ENCODE results near the gene TMEM140.

The TMEM140 gene

DNA sequence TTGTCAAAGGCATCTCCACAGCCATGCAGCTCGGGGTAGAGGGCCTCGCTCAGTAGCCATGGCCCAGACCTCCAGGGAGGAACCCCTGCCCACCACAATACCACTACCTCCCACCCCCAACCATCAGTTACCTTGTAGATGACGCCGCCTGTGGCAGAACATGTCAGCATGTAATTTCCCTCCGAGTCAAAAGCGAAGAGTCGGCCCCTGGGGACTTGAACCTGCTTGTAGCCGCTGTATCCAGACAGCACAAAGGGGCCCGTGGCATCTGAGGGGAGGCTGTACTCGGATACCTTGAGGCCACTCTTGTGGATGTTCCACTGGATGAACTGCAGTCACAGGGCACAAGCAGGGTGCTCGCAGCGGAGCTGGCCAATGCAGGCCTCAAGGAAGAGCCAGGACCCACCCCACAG is 39.0 kb downstream of the TMEM140 start:
- H3K9me3 ChIP-seq (ENCODE audit: control insufficient read depth, insufficient read depth, low read length): peaks cover 2% of the 10 kb centered on the region
- peaks cover 3% of the 10 kb centered on the region; the same call in 1 of the 2 replicates for H3K36me3 ChIP-seq (ENCODE audit: insufficient read depth, low read length)
- no peaks in the 10 kb centered on the region for H3K4me1 ChIP-seq (ENCODE audit: insufficient read depth, low read length)
- no peak overlapping the region for H3K9ac ChIP-seq (ENCODE audit: low read depth, low read length)

DNA sequence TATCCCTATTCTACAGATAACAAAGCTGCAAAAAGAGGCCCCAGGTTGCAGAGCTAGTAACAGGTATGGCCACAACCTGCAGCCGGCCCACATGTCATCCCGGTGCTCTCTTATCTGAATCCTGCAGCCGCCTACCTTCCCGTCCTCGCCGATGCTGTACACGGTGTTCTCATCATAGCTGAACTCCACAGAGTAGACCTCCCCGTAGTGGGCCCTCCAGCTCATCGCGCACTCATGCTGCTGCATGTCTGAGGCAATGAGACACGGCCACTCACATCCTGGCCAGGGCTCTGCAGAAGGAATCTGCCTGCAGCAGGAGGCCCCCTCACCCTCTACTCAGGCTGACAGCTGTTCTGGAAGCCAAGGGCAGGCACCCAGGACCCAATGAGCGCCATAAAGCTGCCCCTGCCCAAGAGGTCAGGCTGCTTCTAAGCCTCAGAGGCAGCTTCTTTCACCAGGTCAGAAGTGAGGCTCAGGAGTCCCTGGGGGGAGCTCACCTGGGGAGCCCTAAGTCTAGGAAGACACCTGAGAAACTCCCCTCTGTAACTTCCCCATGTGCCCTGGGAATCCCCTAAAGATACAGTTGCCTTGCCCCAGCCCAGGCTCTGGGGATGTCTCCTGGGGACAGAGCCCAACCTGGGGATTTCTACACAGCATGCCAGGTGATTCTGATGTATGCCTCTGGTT is 40.6 kb downstream of the TMEM140 start:
- H3K9ac ChIP-seq (ENCODE audit: low read depth, low read length): no peak overlapping the region

DNA sequence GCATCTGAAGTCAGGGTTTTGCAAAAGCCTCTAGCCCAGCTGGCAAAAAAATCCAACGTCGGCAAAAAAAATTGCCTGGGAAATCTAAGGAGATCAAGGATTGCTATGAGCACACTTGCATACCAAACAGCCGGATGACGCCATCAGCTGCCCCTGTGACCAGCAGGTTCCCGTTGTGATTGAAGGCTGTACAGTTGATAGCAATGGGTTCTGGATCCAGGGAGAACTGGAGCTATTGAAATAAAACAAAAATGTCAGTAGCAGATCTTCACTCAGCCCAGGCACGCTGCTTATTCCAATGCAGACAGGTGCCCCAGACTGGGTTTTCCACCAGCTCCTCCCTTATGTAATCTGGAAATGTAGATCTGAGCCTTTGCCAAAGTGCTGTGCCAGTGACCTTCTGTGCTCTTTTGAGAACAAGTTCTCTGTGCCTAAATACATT is 41.4 kb downstream of the TMEM140 start:
- H3K9ac ChIP-seq (ENCODE audit: low read depth, low read length): no peak overlapping the region
- H3K36me3 ChIP-seq (ENCODE audit: insufficient read depth, low read length): peaks cover 3% of the 10 kb centered on the region; the same call in 1 of the 2 replicates
- H3K9me3 ChIP-seq (ENCODE audit: control insufficient read depth, insufficient read depth, low read length): no peaks in the 10 kb centered on the region

More for the DNA sequence above, 40.6 kb downstream of the TMEM140 start:
- Histone ChIP-seq H3K9me3 (ENCODE audit: control insufficient read depth, insufficient read depth, low read length) (no peaks in the 10 kb centered on the region), H3K36me3 (ENCODE audit: insufficient read depth, low read length) (peaks cover 3% of the 10 kb centered on the region; the same call in 1 of the 2 replicates), H3K4me1 (ENCODE audit: insufficient read depth, low read length) (no peaks in the 10 kb centered on the region; the same call in 1 of the 2 replicates)

DNA sequence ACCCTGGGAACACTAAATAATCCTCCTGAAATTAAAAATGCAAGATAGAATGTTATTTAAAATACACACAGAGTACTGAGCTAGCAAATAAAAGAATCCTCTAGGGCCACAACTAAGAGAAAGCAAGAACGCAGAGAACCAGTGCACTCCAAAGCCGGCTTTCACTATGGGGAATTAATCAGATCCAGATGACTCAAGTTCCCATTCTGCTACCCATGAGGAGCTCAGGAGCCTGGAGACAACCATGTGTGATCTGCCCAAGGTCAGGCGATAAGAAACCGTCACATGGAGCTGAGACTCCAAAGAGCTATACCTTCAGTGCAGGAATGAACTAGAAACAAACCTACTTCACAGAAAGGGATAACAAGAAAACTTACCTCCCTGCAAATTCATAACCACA is 42.1 kb downstream of the TMEM140 start:
- no peaks in the 10 kb centered on the region for H3K9me3 ChIP-seq (ENCODE audit: control insufficient read depth, insufficient read depth, low read length)
- H3K4me1 ChIP-seq (ENCODE audit: insufficient read depth, low read length): no peaks in the 10 kb centered on the region; the same call in 1 of the 2 replicates
- peaks cover 3% of the 10 kb centered on the region; the same call in 1 of the 2 replicates for H3K36me3 ChIP-seq (ENCODE audit: insufficient read depth, low read length)
- no peak overlapping the region for H3K9ac ChIP-seq (ENCODE audit: low read depth, low read length)

More for the DNA sequence above, 41.4 kb downstream of the TMEM140 start:
- H3K4me1 ChIP-seq (ENCODE audit: insufficient read depth, low read length): no peaks in the 10 kb centered on the region; the same call in 1 of the 2 replicates

DNA sequence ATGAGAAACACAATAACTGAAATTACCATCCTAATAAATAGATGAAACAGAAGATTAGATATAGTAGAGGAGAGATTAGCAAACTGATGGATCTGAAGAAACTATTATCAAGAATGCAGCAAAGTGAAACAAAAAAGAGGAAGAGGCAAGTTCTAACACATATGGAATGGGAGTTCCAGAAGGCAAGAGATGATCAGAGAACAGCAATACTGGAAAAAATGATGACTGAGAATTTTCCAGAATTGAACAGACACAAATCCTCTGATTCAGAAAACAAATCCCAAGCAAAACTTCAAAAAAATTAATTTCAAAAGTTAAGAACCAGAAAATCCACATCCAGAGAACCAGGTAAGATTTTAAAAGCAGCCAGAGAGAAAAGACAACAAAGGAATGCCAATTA is 42.8 kb downstream of the TMEM140 start:
- no peaks in the 10 kb centered on the region; the same call in 1 of the 2 replicates for H3K36me3 ChIP-seq (ENCODE audit: insufficient read depth, low read length)
- H3K9me3 ChIP-seq (ENCODE audit: control insufficient read depth, insufficient read depth, low read length): no peaks in the 10 kb centered on the region
- H3K9ac ChIP-seq (ENCODE audit: low read depth, low read length): no peak overlapping the region
- no peaks in the 10 kb centered on the region; the same call in 1 of the 2 replicates for H3K4me1 ChIP-seq (ENCODE audit: insufficient read depth, low read length)

DNA sequence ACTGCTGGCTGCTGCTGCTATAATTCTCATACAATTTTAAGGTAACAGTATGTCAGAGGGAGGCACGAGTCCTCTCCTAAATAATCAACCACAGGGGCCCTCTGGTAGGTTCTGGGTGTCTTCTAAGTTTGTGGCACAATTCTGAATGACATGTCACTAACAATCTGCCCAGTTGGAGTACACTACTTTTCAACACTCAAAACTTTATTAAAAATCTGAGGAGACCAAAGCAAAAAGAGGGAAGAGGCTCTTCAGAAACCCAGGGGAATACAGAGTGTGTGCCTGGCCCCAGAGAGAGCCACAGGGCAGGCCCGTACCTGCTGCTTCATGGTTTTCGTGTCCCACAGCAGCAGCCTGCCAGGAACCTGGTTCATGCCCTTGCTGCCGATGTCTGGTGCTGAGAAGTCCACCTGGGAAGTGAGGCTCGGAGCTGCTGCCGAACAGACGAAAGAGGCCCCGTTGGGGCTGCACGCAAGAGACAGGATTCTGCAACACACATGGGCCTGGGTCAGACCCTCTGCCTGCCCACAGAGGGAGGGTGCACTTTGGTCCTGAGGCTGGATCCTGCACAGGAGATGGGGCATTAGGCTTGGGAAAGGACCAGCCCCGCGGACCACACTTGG is 45.2 kb downstream of the TMEM140 start:
- H3K9ac ChIP-seq (ENCODE audit: low read depth, low read length): no peak overlapping the region
- H3K4me1 ChIP-seq (ENCODE audit: insufficient read depth, low read length): no peaks in the 10 kb centered on the region; the same call in 1 of the 2 replicates
- 0 out of 2 replicates have a peak, but pooled peaks cover 5% of the 10 kb centered on the region for H3K36me3 ChIP-seq (ENCODE audit: insufficient read depth, low read length)
- no peaks in the 10 kb centered on the region for H3K9me3 ChIP-seq (ENCODE audit: control insufficient read depth, insufficient read depth, low read length)

DNA sequence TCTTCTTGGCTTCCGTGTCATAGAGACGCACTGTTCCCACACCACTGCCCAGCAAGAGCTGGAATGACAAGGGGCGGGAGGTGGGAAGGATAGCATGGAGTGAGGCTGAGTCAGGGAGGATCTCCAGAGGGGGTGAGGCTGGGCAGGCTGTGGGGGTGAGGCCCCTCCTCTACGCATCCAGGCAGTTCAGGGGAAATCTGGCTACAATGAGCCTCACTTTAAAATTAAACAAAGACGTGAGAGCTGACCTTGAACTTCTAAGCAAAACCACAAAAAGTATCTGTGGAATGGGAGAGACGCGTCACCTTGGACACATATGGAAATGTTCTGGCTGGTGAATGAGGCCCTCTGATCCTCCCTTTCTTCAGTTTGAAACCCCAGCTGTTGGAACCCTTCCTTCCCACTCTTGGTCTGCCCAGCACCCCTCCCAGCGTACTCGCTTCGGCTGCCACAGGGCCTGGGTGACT is 45.8 kb downstream of the TMEM140 start:
- H3K9ac ChIP-seq (ENCODE audit: low read depth, low read length): no peak overlapping the region
- no peaks in the 10 kb centered on the region for H3K9me3 ChIP-seq (ENCODE audit: control insufficient read depth, insufficient read depth, low read length)
- no peaks in the 10 kb centered on the region; the same call in 1 of the 2 replicates for H3K4me1 ChIP-seq (ENCODE audit: insufficient read depth, low read length)
- 0 out of 2 replicates have a peak, but pooled peaks cover 5% of the 10 kb centered on the region for H3K36me3 ChIP-seq (ENCODE audit: insufficient read depth, low read length)

- H3K4me1 ChIP-seq (ENCODE audit: insufficient read depth, low read length): peaks cover 3% of the 10 kb centered on the region
- H3K9ac ChIP-seq (ENCODE audit: low read depth, low read length): no peak overlapping the region
These were observed 46.7 kb downstream of the TMEM140 start for GRCh38 chr7:135194494-135195095.

DNA sequence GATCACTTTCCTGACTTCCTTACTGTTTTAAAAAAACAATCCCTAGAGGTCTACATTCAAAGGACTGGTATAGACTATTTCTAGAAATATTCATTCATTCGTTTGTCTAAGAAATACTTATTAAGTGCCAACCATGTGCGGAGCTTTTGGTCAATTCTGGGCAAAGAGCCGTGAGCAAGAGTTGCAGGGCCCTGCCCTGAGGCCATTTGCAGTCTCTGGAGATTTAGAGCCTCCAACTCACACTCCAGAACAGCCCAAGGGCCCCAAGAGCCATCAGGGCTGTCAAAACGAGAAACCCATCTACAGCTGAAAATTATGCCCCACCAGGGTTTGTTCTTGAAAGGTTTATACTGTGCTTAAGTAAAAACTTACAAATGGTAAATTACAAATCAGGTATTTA is 47.3 kb downstream of the TMEM140 start:
- Histone ChIP-seq H3K36me3 (ENCODE audit: insufficient read depth, low read length) (0 out of 2 replicates have a peak, but pooled peaks cover 5% of the 10 kb centered on the region), H3K4me1 (ENCODE audit: insufficient read depth, low read length) (peaks cover 7% of the 10 kb centered on the region), H3K9ac (ENCODE audit: low read depth, low read length) (no peak overlapping the region), H3K9me3 (ENCODE audit: control insufficient read depth, insufficient read depth, low read length) (no peaks in the 10 kb centered on the region)

More at GRCh38 chr7:135194494-135195095, 46.7 kb downstream of the TMEM140 start:
- Histone ChIP-seq H3K9me3 (ENCODE audit: control insufficient read depth, insufficient read depth, low read length) (no peaks in the 10 kb centered on the region), H3K36me3 (ENCODE audit: insufficient read depth, low read length) (0 out of 2 replicates have a peak, but pooled peaks cover 5% of the 10 kb centered on the region)

- Histone ChIP-seq H3K4me1 (ENCODE audit: insufficient read depth, low read length) (peaks cover 8% of the 10 kb centered on the region), H3K9me3 (ENCODE audit: control insufficient read depth, insufficient read depth, low read length) (no peaks in the 10 kb centered on the region), H3K9ac (ENCODE audit: low read depth, low read length) (no peak overlapping the region), H3K36me3 (ENCODE audit: insufficient read depth, low read length) (0 out of 2 replicates have a peak, but pooled peaks cover 5% of the 10 kb centered on the region)
These were observed 48.2 kb downstream of the TMEM140 start for GRCh38 chr7:135195968-135196629.

GRCh38 chr7:135197343-135197742 is 49.5 kb downstream of the TMEM140 start:
- Histone ChIP-seq H3K9ac (ENCODE audit: low read depth, low read length) (no peak overlapping the region), H3K9me3 (ENCODE audit: control insufficient read depth, insufficient read depth, low read length) (no peaks in the 10 kb centered on the region), H3K4me1 (ENCODE audit: insufficient read depth, low read length) (peaks cover 8% of the 10 kb centered on the region), H3K36me3 (ENCODE audit: insufficient read depth, low read length) (0 out of 2 replicates have a peak, but pooled peaks cover 5% of the 10 kb centered on the region)

- Histone ChIP-seq H3K36me3 (ENCODE audit: insufficient read depth, low read length) (0 out of 2 replicates have a peak, but pooled peaks cover 7% of the 10 kb centered on the region), H3K9ac (ENCODE audit: low read depth, low read length) (no peak overlapping the region), H3K4me1 (ENCODE audit: insufficient read depth, low read length) (peaks cover 8% of the 10 kb centered on the region), H3K9me3 (ENCODE audit: control insufficient read depth, insufficient read depth, low read length) (no peaks in the 10 kb centered on the region)
These were observed 50.2 kb downstream of the TMEM140 start for GRCh38 chr7:135197906-135198655.

- Histone ChIP-seq H3K9me3 (ENCODE audit: control insufficient read depth, insufficient read depth, low read length) (no peaks in the 10 kb centered on the region), H3K9ac (ENCODE audit: low read depth, low read length) (no peak overlapping the region), H3K36me3 (ENCODE audit: insufficient read depth, low read length) (peaks cover 10% of the 10 kb centered on the region; the same call in 1 of the 2 replicates), H3K4me1 (ENCODE audit: insufficient read depth, low read length) (peaks cover 8% of the 10 kb centered on the region)
These were observed 51.6 kb downstream of the TMEM140 start for GRCh38 chr7:135199439-135199838.

All from ES-I3 (cell line).